Measurements from ENCODE around the gene HSPA12A. TPM values are rescaled to one million over a fixed set of nuclear protein-coding genes. Genes with fewer than 3 reads are reported as not detected.

The HSPA12A gene
- total RNA-seq, 1 donor from 2014 or later, result 7.9 TPM

DNA sequence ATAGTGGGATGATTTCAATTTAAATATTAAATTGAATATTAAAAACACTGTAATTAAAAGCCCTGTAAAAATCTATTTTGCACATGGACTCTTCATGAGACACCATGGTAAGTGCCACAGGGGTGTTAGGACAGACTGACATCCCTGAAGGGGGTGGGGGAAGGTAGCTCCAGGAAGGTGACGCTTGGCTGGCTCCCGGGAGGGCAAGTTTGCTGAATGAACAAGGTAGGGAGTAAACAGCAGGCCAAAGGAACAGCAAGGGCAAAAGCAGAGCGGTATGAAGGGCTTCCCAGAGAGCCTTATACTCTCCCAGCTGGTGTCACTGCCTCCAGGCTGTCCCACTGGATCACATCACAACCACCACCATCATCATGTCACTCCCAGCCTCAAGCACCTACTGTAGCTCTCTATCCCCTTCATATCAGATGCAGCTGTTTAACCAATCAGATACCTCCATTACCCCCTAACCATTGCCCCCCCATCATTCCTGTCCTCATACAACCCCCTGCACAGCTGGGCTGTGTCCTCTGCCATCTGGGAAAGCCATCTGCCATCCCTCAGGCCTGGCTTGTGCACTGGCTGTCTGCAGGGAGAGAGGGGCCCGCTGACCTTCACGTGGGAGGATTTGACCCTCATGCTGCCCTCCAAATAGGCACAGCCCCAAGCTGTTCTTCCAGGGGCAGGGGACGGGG lies 19.5 kb downstream of the HSPA12A start:
- DNase-seq (ENCODE audit: low read depth), result no peak
- TF ChIP-seq EZH2 (IDR thresholded peaks at IDR 0.05; ENCODE audit: insufficient read depth, low read length), result no peak
- TF ChIP-seq, protein P1, sequence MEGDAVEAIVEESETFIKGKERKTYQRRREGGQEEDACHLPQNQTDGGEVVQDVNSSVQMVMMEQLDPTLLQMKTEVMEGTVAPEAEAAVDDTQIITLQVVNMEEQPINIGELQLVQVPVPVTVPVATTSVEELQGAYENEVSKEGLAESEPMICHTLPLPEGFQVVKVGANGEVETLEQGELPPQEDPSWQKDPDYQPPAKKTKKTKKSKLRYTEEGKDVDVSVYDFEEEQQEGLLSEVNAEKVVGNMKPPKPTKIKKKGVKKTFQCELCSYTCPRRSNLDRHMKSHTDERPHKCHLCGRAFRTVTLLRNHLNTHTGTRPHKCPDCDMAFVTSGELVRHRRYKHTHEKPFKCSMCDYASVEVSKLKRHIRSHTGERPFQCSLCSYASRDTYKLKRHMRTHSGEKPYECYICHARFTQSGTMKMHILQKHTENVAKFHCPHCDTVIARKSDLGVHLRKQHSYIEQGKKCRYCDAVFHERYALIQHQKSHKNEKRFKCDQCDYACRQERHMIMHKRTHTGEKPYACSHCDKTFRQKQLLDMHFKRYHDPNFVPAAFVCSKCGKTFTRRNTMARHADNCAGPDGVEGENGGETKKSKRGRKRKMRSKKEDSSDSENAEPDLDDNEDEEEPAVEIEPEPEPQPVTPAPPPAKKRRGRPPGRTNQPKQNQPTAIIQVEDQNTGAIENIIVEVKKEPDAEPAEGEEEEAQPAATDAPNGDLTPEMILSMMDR (IDR thresholded peaks at IDR 0.05; ENCODE audit: insufficient read depth, low read depth, low read length), result no peak
- Histone ChIP-seq H3K9me3 (ENCODE audit: insufficient read depth, low read depth, low read length) (no peaks in the 10 kb centered on the region), H3K4me1 (ENCODE audit: insufficient read depth, low read length) (peaks cover 15% of the 10 kb centered on the region), H3K79me2 (ENCODE audit: insufficient read depth, low read length) (no peaks in the 10 kb centered on the region), H3K27me3 (ENCODE audit: insufficient read depth, low read length) (no peaks in the 10 kb centered on the region), H3K4me3 (ENCODE audit: insufficient read depth, low read depth, low read length) (no peak overlapping the region), H3K36me3 (ENCODE audit: insufficient read depth, low read length) (no peaks in the 10 kb centered on the region), H3K9ac (ENCODE audit: low read length) (no peak overlapping the region), H3K27ac (ENCODE audit: low read depth, low read length) (peak overlapping the region; percentile 31), H3K4me2 (ENCODE audit: low read length) (no peak overlapping the region), H4K20me1 (ENCODE audit: insufficient read depth, low read length) (peaks cover 8% of the 10 kb centered on the region), H2AFZ (ENCODE audit: low read depth, low read length) (no peak overlapping the region)
- Mint-ChIP-seq H3K27ac (ENCODE audit: unreplicated experiment) (no peak overlapping the region), H3K4me3 (ENCODE audit: unreplicated experiment) (no peak overlapping the region), H3K27me3 (ENCODE audit: low read depth, unreplicated experiment) (peaks cover 7% of the 10 kb centered on the region), H3K9me3 (ENCODE audit: unreplicated experiment) (no peaks in the 10 kb centered on the region), H3K36me3 (ENCODE audit: low read depth, unreplicated experiment) (peaks cover 9% of the 10 kb centered on the region), H3K4me1 (ENCODE audit: low read depth, unreplicated experiment) (peaks cover 18% of the 10 kb centered on the region)
- FAIRE-seq, result no peak

DNA sequence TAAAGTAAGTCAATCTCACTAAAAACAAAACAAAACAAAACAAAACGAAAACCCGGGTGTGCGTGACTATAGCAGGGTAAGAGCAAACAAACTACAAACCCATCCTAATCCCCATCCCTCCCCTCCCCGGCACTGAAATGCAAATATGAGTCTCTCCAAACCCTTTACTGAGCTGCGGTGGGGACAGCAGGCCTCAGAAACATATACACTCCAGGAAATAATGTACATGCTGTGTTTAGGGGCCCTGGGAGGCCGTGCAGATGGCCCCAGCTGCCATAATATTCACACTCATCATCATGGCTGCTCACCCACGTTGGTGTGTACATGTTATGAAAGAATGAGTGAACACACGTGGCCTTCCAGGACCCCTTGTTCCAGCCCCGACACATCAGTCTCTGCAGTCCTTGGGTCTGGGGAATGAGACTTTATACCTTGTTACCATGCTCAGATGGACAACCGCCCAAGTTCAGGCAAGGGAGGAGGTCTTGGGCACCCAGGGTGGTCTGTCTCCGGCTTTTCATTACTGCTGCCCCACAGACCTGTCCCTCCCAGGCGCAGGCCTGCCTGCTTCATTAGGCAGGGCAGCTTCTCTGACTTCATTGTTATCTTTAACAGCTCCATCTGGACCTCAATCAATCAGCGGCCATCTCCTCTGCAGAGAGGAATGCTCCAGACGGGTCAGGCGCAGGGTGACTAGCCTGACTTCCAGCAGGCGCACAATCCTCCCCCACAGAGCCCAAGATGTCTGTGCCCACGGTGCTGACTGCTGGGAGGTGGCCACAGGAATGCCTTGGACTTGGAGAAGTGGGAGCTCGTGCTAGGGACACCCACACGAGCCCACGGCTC lies 20.6 kb downstream of the HSPA12A start:
- Histone ChIP-seq H3K27ac (ENCODE audit: low read depth, low read length) (peak overlapping the region; percentile 31), H3K27me3 (ENCODE audit: insufficient read depth, low read length) (no peaks in the 10 kb centered on the region), H3K4me1 (ENCODE audit: insufficient read depth, low read length) (peaks cover 15% of the 10 kb centered on the region), H3K9ac (ENCODE audit: low read length) (no peak overlapping the region), H3K9me3 (ENCODE audit: insufficient read depth, low read depth, low read length) (no peaks in the 10 kb centered on the region), H3K4me3 (ENCODE audit: insufficient read depth, low read depth, low read length) (no peak overlapping the region), H3K4me2 (ENCODE audit: low read length) (peak overlapping the region; percentile 51), H2AFZ (ENCODE audit: low read depth, low read length) (peak overlapping the region; percentile 6), H3K36me3 (ENCODE audit: insufficient read depth, low read length) (no peaks in the 10 kb centered on the region), H3K79me2 (ENCODE audit: insufficient read depth, low read length) (no peaks in the 10 kb centered on the region), H4K20me1 (ENCODE audit: insufficient read depth, low read length) (peaks cover 8% of the 10 kb centered on the region)
- H3K4me3 Mint-ChIP-seq (ENCODE audit: unreplicated experiment), result no peak overlapping the region
- no peaks in the 10 kb centered on the region for H3K9me3 Mint-ChIP-seq (ENCODE audit: unreplicated experiment)
- DNase-seq (ENCODE audit: low read depth) (peak; percentile 87), FAIRE-seq (no peak)
- TF ChIP-seq, protein P1 (IDR thresholded peaks at IDR 0.05; ENCODE audit: insufficient read depth, low read depth, low read length), result no peak
- no peak for TF ChIP-seq EZH2 (IDR thresholded peaks at IDR 0.05; ENCODE audit: insufficient read depth, low read length)
- H3K36me3 Mint-ChIP-seq (ENCODE audit: low read depth, unreplicated experiment), result peaks cover 9% of the 10 kb centered on the region
- H3K27me3 Mint-ChIP-seq (ENCODE audit: low read depth, unreplicated experiment), result peaks cover 12% of the 10 kb centered on the region
- H3K4me1 Mint-ChIP-seq (ENCODE audit: low read depth, unreplicated experiment), result peaks cover 18% of the 10 kb centered on the region
- H3K27ac Mint-ChIP-seq (ENCODE audit: unreplicated experiment), result peak overlapping the region; percentile 50
